AG04450 (cell line): ENCODE measurements around the gene FITM2. TPM values are rescaled to one million over a fixed set of nuclear protein-coding genes. Genes with fewer than 3 reads are reported as not detected.
A peak's percentile ranks its signal among the peaks of the same experiment; 100 is the strongest.

Source experiments
- CTCF ChIA-PET: fragments of 300-600, 350-600 bp; formaldehyde crosslinking; extraction: SDS; loops from one replicate; lab custom pipeline; 2022; ENCODE audit warnings: antibody characterized with exemption, inconsistent platforms; lab: Charles Lee
- POLR2A ChIA-PET: fragments of 350-600 bp; formaldehyde crosslinking; extraction: SDS; loops from one replicate; lab custom pipeline; 2021; ENCODE audit warnings: antibody characterized with exemption, inconsistent platforms; lab: Yijun Ruan, JAX
- DNase-seq: peaks from one replicate; pipeline ENCODE4 v3.0.0-alpha.2; 2011; ENCODE audit warnings: low read depth, low spot score
- H3K27ac ChIP-seq: one replicate; pipeline ENCODE4 v1.5.1; 2012; ENCODE audit warnings: low read depth, low read length, control low read depth
- H3K27me3 ChIP-seq: one replicate; pipeline ENCODE4 v1.6.0; 2012; ENCODE audit warnings: low read length; ENCODE audit not compliant: control insufficient read depth, insufficient read depth
- H3K4me3 ChIP-seq: 2 replicates; pipeline ENCODE4 v1.5.1; 2011; ENCODE audit warnings: mild to moderate bottlenecking, low read depth, low read length, control low read depth
- H3K9me3 ChIP-seq: 2 replicates; pipeline ENCODE4 v1.5.1; 2012; ENCODE audit warnings: low read length; ENCODE audit not compliant: control insufficient read depth, insufficient read depth
- CTCF ChIP-seq: IDR thresholded peaks from 2 replicates; pipeline ENCODE4 v1.5.1; 2011; ENCODE audit warnings: low read depth, low read length, control low read depth, inconsistent platforms
- polyA plus RNA-seq: library from polyadenylated mRNA; depleted of rRNA; stranded (reverse); fragments of >200 nt; gene quantifications from 2 replicates; pipeline ENCODE4 v1.2.3, GENCODE V29; 2011

FITM2 gene
- polyA plus RNA-seq, 1 experiment: 4.4 TPM

- ChIA-PET POLR2A (no interaction called here), CTCF (interaction anchor here (0.6 to 7.2 kb wide), 3 partner anchors 16 to 332 kb away, joined by 3 to 38 read pairs (median 12); partner anchors contain the start of gene FITM2)
- H3K4me3 ChIP-seq: peak overlapping the region; percentile 29; the same call in 1 of the 2 replicates
- DNase-seq: no peak
- H3K27ac ChIP-seq: no peak overlapping the region
- TF ChIP-seq CTCF: no peak
- peaks cover 9% of the 10 kb centered on the region for H3K27me3 ChIP-seq
- no peaks in the 10 kb centered on the region for H3K9me3 ChIP-seq
These were observed 15.6 kb upstream of the FITM2 start for GRCh38 chr20:44326391-44327159.

- DNase-seq: no peak
- Histone ChIP-seq H3K27ac (no peak overlapping the region), H3K27me3 (peaks cover 5% of the 10 kb centered on the region), H3K9me3 (no peaks in the 10 kb centered on the region), H3K4me3 (no peak overlapping the region)
- POLR2A ChIA-PET: no interaction called here
- CTCF ChIA-PET: interaction anchor here (7.2 kb wide), 1 partner anchor 13 kb away, joined by 38 read pairs; the partner anchor contains the start of gene FITM2
- no peak for TF ChIP-seq CTCF
These were observed 13.3 kb upstream of the FITM2 start for GRCh38 chr20:44324343-44324742.

DNA sequence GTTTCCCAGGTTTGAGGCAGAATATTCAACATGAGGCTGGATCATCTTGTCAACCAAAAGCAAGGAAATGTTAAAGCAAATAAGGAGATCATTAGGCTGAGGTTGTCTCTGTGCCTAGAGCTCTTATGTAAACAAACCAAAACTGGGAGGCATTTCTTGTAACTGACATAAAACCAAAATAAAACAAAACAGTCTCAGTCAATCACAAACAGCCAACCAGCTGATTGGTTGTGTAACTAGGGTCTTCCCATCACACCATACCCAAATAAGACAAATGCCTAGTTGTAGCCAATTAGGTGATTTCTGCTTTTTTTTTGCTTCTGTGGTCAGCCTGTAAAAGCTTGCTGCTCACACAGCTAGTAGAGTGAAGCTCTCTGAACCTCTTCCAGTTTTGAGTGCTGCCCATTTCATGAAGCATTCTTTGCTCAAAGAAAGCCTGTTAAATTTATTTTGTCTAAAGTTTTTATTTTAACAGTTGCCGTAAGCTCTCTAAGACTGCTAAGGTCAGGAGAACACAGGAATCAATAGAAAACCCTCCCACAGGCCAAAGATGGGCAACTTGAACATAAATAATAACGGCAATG, 8.9 kb upstream of the FITM2 start:
- H3K27me3 ChIP-seq: no peaks in the 10 kb centered on the region
- CTCF ChIA-PET: interaction anchor here (1.3 to 2.1 kb wide), 4 partner anchors 9 to 130 kb away, joined by 4 to 16 read pairs (median 6); partner anchors contain the start of gene FITM2
- DNase-seq: no peak
- TF ChIP-seq CTCF: no peak
- POLR2A ChIA-PET: no interaction called here
- H3K4me3 ChIP-seq: no peak overlapping the region
- no peaks in the 10 kb centered on the region for H3K9me3 ChIP-seq
- H3K27ac ChIP-seq: no peak overlapping the region

DNA sequence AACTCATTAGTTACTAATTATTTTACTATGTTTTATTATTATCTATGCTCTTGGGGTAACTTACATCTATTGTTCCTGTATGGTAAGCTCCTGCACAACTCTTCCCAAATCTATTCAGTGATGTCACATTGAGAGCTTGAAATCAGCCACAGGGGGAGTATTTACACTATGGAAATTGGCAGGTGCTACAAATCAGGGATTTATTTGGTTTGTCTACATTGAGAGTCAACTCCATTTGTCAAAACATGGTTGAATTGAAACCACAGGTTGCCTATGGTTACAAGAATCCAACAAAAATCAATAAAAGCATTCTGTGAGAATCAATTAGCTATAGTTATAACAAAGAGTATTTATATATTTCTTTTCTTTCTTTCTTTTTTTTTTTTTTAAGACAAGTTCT, 3.9 kb upstream of the FITM2 start:
- DNase-seq: no peak
- Histone ChIP-seq H3K9me3 (peaks cover 6% of the 10 kb centered on the region; the same call in 1 of the 2 replicates), H3K4me3 (no peak overlapping the region), H3K27me3 (no peaks in the 10 kb centered on the region), H3K27ac (no peak overlapping the region)
- no peak for TF ChIP-seq CTCF
- POLR2A ChIA-PET: no interaction called here
- CTCF ChIA-PET: interaction anchor here (0.7 to 10.3 kb wide), 3 partner anchors 70 to 179 kb away, joined by 3 to 287 read pairs (median 4); no protein-coding TSS in a partner anchor
